ENCODE results near the gene SAPCD2.

DNA sequence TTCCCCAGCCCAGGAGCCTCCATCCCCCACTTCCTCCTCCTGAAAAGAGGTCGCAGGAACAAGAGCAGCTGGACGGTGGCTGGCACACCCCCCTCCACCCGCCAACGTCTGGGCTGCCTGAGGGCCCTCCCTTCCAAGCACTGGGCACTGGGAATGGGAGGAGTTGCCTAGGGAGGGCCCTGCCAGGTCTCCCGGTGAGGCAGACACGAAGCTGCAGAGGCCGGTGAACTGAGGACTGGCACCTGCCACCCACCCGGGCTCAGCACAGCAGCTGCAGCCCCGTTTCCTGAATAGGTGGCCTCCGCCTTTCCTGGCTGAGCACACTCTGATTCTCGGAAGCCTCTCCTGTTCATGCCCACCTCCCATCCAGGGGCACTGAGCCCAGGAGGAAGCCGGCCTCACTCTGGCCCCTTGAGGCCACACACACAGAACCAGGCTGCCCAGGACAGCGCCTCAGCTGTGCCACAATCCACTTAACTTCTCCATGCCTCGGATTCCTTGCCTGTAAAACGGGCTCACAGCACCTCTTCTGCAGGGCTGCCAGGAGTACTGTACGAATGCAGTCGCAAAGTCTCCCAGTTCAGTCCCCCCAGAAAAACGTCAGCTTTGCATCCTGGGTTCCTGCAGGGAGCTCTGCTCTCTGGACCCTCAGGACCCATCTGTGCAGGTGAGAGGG is 25.7 kb downstream of the SAPCD2 start:
- TF ChIP-seq YY1 (IDR thresholded peaks at IDR 0.05; ENCODE audit: insufficient read depth, insufficient read length) (no peak), ZNF274 (IDR thresholded peaks at IDR 0.05; ENCODE audit: low read depth, low read length) (no peak), SUZ12 (IDR thresholded peaks at IDR 0.05; ENCODE audit: extremely low read depth, insufficient read depth, insufficient read length) (no peak)

Measured in NT2/D1 (cell line).